Globus pallidus (tissue), 1 donor: Measurements from ENCODE around the gene ANKRD22.
"Not testable (repeated sequence)": the region's sequence is repeated elsewhere in the genome, so short reads cannot be mapped to it uniquely, and the experiment has no call there.

Experiments
- DNase-seq: peaks from one replicate; pipeline ENCODE4 v3.0.0-alpha.2; 2015; ENCODE audit warnings: low spot score

The ANKRD22 gene

GRCh38 chr10:88851706-88852105, at the start of gene ANKRD22:
Gene ANKRD22 (minus strand): TSS chr10:88851844. CDS start chr10:88851607, 237 bp downstream.
- DNase-seq: no peak

GRCh38 chr10:88899886-88900285, 48.2 kb upstream of the ANKRD22 start:
- no peak for DNase-seq

GRCh38 chr10:88898727-88899126, 47.1 kb upstream of the ANKRD22 start:
- DNase-seq: no peak

DNA sequence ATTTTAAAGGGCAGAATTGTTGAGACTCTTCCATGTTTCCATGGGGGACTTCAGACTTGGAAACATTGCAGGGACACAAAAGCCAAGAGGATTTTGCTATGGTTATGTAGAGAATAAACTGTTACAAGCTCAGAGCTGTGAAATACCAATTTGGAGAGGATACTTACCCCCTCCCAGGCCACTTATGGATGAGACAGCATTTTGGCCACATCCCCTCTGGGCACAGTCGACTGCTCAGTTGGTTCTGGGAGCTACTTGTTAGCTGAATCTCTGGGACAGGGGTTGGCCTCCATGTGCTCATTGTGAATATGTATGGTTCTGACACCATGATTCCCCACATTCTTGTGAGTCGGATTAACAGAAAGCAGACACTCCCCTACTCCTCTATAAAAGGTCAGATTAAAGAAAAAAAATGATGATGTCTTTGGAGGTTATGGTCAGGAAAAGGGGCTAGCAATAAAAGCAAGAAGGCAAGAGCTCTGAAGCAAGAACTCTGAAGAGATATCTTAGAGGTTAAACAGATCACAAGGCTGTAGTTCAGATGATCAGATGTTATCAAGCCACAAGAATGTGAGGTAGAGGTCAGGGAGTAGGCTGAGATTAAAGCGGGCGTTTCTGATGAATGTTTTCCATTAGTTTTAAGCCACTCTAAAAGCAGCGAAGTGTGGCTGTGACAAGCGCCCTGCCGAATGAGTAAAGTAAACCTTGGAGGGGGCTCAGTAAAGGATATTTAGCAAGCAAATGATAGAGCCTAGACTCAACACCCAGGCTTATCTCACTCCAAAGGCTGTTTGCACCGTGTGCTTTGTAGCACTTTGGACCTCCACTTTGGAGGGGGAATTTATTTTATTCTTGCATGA, 45.6 kb upstream of the ANKRD22 start:
- DNase-seq: no peak

- DNase-seq: no peak
Observed at GRCh38 chr10:88896372-88896993, 44.8 kb upstream of the ANKRD22 start.

DNA sequence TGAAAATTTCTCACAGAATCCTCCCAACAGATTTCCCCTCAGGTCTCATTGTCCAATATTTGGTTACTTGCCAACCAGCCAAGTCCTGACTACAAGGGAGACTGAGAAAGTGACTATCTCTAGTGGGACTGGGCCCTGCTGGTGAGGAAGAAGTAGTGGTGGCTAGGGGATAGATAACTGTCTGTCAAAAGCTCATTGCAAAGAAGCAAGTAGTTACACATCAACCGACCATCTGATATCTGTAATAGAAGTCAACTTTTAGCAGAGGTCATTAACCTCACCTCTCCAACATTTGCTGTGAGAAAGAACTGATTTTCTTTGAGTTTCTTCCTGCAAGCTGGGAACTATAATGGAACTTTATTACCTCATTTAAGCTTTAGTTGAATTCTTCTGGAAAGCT, 43.6 kb upstream of the ANKRD22 start:
- no peak for DNase-seq

- no peak for DNase-seq
Observed at GRCh38 chr10:88893611-88894010, 42.0 kb upstream of the ANKRD22 start.

DNA sequence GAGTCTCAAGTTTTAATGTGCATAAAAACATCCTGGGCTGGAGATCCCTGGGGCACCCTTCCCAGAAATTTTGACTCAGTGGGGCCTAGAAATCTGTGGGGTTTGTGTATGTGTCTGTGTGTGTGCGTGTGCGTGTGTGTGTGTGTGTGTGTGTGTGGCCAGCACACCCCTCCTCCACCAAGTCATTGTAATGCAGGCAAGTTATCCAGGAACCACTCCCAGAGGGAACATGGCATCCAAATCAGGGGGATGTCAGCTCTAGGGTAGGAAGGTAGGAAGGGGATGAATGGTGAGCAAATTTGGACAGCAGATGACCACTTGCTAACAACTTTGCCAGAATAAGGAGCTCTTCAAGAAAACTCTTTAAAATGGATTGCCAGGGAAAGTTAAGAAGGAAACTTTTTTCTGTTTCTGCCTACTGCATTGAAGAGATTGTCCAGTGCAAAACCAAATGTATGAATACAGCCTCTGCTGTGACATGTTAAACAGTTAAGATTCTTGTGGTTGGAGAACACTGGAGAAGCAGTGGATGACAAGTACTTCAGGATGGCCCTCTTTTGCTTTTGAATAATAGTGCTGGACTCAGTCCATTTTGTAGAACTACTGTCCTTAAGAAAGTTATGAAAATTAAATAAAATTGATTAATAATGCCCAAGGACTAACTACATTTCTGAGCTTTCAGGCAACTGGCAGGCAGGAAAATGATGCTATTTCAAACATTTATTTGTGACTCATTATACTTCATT, 40.8 kb upstream of the ANKRD22 start:
- DNase-seq: no peak

- no peak for DNase-seq
Observed at GRCh38 chr10:88890681-88891381, 39.2 kb upstream of the ANKRD22 start.

DNA sequence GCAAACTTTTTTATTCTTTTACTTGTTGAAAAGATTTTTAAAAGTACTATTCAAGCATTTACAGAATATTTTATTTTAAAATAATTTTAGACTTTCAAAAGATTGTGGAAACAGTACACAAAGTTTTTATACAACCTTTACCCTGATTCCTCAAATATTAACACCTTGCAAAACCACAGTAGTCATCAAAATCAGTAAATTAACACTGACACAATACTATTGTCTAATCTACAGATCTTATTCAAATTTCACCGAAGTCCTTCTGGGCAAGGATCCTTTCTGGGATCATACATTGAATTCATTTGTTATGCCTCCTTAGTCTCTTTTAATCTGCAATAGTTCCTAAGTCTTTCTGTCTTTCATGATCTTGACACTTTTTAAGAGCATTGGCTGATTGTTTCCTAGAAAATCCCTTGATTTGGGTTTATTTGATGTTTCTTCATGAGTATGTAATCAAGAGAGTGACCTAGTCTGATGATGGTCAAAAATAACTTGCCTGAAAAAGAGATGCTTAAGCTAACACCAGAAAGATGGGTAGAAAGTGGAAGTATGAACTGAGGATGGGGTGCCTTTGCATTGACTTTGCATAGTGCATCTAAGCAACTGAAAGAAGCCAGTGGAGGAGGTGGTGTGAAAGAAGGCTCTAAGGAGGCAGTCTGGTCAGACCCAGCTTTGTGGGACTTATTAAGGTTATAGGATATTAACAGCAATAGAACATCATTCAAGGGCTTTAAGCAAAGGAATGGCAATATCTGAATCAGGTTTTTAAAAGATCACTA, 38.1 kb upstream of the ANKRD22 start:
- DNase-seq: no peak

- no peak for DNase-seq
Observed at GRCh38 chr10:88888810-88889445, 37.3 kb upstream of the ANKRD22 start.

- no peak for DNase-seq
Observed at GRCh38 chr10:88886557-88886956, 34.9 kb upstream of the ANKRD22 start.

GRCh38 chr10:88883448-88883809, 31.8 kb upstream of the ANKRD22 start:
- no peak for DNase-seq

- DNase-seq: not testable (repeated sequence)
Observed at GRCh38 chr10:88882646-88883447, 31.2 kb upstream of the ANKRD22 start.

GRCh38 chr10:88881922-88882645, 30.4 kb upstream of the ANKRD22 start:
- DNase-seq: no peak

DNA sequence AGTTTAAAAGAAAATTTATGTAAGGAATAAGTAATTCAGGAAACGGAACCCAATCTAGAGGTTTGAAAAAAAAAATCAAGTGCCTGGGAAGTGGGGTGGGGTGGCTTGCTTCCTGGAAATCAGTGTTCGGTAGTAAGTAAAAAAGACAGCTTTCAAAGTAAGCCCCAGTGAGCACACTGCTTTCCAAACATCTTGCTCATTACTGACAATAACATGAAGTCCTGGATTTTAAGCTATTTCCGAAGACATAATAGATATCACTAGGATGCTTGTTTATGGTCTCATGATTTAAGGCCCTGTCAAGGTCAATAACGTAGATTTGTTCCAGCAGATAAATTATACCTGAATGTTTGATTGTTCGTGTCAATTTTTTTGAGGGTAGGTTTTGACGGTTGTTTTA, 29.7 kb upstream of the ANKRD22 start:
- DNase-seq: no peak

- peak; percentile 67 for DNase-seq
Observed at GRCh38 chr10:88880282-88881076, 28.8 kb upstream of the ANKRD22 start.

DNA sequence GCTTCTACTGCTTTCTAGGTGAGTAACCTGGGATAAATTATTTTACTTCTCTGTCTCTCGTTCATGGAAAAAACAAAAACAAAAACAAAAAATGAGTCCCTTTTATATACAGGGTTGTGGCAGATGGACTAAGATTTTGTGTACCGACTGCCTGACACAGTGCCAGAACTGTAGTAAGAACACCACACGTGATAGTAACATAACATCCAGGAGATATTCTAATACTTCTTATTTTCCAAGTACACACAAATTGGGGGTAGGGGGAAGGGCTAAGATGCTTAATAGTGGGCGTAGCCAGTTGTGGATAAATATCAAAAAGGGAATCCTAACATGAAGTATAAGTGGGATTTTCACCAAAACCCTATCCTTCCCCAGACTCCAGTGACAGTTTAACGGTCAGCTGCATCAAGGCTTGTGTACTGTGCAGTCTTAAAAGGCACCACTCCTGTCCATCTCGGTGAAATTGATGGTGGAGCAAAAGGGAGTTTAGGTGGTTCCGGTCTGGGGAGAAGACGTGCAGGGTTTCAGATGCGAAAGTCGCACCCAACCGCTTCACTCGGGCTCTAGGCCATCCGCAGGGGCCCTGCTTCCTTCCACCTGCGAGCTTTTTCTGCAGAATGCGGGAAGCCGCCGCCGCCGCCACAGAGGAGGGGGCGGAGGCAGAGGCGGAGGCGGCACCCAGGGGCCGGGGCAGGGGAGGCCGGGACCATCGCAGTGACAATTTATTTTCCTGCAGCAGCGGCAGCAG, 28.1 kb upstream of the ANKRD22 start, which contains the start of gene STAMBPL1:
TSS of gene STAMBPL1 (plus strand) at position 712 of the 748 bp plus-strand sequence. CDS start 21,464 bp downstream, outside the sequence.
- DNase-seq: no peak
